GM19351 (cell line): ENCODE data around the gene RALB.
"Not testable (repeated sequence)": the region's sequence is repeated elsewhere in the genome, so short reads cannot be mapped to it uniquely, and the experiment has no call there.

ENCODE experiments used
- ATAC-seq: cut with Tn5 transposase; IDR thresholded peaks from one replicate; pipeline ENCODE4 v1.9.1; 2021; ENCODE audit warnings: mild to moderate bottlenecking, moderate library complexity; ENCODE audit not compliant: unreplicated experiment

Gene RALB

DNA sequence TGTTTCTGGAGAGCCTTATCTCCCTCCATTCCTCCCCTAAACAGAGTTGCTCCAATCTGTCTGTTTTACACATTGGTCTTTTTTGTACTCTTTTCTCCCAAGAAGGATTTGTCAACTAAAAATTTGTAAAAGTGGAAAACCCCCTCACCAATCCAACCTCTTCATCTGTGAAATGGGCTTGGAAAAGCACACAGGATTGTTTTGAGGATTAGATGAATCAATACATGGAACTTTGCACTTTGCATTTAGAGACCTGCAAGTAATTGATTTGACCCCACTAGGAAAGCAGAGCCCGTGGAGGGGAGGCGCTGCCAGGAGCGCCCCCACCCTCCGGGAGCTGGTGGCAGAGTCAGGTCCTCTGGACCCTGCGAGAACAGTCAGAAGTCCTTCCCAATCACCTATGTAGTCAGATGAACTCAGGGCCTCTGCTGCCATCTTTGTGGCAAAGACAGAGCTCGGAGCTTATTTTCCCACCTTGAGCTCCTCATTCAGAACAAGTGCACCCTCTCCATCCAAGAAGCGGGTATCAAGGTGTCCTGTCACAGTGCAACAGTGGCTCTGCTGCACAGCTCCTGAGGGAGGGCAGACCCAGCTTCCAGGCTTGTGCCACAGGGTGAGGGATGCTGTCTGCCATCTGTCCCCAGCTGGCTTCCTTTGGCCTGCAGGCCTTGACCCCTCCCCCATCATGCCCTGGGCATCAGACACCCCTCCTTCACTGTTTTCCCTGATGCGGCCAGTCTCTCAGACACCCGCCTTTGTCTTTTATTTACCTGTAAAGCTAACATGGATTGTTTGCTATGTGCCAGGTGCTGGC lies 27.7 kb upstream of the RALB start:
- no peak for ATAC-seq

DNA sequence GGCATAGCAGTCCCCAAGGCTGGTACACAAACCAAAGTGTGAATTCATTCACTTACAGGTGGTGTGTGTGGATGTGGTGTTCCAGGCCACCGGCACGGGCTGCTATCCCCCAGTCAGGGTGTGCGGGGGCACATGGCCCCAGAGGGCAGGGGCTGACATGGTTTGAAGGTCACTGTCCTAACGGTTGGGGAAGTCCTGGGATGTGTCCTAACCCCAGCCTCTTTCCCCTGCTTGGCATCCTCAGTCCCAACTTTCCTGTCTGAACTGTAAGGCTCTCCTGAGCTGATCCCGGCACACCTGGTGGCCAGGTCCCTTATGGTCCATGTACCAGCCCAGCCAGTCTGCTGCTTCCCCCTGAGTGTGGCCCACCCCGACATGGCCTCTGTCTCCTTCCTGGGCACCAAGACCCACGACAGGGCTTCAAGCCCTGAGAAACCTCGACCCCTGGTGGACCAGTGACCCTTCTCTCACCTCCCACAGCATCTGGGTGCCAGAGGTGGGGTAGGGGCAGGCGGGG lies 27.0 kb upstream of the RALB start:
- no peak for ATAC-seq

DNA sequence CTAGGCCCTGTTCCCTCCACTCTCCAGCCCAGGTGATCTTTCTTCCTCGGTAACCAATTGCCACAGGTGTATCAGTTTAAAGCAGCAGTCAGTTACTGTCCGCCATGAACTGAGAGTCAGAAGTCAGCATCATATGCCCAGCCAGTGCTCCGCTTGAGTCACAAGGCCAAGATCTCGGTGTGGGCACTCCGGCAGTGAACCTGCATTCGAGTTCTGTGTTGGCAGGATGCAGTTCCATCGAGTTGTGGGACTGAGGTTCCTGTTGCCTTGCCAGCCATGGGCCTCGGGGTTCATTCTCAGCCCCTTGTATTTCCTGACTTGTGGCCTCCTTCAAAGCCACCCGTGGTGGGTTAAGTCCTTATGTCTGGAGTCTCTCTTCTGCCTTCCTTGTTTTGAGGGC lies 26.3 kb upstream of the RALB start:
- ATAC-seq, result no peak

DNA sequence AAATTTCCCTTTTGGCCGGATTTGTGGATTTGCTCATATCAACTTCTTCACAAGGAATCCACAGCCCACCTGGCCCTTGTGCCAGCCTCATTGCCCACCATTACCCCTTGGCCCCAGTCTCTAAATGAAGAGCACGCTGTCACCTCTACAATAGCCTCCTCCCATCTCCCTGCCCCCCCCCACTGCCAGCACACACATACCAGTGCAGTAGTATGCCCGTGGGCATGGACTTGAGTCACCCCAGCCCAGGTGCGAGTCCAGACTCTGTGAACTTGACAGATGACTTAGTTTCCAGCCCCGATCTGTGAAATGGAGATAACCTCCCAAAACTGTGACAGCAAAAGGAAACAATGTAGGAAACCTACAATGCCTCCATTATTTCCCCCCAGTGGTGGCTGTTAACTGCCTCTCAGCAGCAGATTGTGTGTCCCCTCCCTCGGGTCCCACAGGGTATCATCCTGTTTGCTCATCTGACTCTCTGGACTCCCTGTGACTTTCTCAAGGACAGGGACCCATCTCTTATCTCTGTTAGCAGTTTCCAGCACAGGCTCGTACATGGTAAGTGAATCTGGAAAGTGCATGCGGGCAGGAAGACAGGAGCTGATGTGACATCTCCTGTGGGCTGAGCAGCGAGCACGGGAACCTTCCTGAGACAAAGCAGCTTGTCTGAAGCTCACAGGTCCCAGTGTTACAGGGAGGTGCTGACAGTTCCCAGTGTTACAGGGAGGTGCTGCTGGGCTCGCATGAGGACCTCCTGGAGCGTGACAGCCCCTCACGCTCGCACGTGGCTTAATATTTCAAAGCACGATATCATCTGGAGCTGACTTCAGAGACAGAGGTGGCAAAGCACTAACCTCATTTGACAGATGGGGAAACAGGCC lies 25.3 kb upstream of the RALB start:
- ATAC-seq, result no peak

DNA sequence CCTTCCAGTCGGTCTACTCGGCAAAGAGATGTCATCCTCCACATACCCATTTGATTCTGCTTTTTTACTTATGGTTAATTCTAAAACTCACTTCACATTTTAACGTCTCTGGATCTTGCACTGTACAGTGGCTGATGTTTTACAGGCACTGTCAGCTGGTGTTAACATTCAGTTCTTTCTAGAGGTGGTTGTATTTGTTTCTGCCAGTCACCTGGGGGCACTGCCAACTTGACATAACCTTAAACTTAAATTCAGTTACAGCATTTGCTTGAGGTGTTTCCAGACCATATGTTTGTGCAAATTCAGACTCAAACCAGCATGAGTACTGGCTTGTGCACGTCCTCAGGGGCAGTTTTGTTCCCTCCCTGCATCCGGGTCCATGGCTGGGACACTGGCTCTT lies 24.1 kb upstream of the RALB start:
- no peak for ATAC-seq

DNA sequence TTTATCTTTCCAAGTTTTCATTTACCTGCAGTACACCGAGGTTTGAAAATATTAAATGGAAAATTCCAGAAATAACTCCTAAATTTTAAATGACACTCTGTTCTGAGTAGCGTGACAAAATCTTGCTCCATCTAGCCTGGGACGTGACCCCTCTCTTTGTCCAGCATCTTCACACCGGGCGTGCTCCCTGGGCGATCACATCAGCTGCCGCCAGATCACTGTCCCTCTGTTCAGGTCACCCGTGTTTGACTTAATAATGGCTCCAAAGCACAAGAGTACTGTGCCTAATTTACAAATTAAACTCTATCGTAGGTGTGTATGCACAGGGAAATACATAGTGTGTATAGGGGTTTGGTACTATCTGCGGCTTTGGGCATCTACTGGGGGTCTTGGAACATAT lies 23.3 kb upstream of the RALB start:
- no peak for ATAC-seq

DNA sequence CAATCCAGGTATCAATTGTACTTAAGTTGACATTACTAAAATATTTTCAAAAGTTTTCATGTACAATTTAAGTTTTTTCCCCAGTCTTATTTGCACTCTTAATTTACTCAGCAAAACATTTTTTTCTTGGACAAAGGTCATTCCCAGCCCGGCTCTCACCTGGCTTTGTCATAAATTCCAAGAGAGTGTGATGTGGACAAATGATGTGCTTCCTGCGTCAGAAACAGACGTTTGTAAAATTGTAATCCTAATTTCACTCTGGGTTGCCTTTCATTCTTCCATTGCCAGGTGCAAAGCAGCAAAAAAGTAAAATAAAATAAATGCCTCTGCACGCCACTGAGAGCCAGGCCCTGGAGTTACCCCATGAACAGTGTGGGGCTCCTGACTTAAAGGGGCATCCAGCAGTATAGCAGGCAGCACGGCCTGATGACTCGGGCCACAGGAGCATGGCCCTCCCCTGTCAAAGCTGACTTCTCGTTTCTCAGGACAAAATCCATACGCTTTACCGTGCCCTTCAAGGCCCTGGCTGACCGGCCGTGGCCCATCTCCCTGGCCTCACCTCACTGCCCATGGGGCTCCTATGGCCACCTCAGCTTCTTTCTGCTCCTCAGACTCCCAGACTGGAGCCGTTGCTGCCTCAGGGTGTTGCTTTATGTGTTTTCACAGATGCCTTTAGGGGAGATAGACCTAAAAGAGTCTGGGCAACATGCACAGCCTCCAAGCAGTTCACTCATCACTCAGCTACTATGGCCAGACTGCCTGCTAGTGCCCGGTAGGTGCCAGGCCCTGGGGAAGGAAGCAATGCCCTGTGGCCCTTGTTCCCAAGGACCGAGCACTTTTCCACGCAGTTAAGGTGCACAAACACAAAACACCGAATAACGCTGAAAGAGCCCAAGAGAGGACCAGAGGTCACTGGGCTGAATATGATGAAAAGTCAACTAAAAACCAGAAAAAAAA lies 21.9 kb upstream of the RALB start:
- ATAC-seq, result peak; percentile 38

DNA sequence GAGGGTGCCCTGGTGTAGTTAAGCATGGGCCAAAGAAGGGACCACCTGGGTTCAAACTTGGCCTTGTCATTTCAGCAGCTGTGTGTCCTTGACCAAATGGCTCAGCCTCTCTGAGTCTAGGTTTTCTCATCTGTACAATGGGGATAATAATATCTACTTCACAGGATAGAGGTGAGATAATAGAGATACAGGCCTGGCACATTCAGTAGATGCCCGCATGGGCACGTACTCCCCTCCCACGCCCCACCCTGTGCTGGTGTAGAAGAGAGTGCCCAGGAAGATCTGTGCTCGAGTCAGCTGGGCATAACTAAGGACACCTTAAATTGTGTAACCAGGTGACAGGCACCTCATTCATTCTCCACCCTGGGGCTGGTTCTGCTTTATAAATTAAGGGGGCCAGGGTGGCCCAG lies 21.1 kb upstream of the RALB start:
- peak; percentile 24 for ATAC-seq

DNA sequence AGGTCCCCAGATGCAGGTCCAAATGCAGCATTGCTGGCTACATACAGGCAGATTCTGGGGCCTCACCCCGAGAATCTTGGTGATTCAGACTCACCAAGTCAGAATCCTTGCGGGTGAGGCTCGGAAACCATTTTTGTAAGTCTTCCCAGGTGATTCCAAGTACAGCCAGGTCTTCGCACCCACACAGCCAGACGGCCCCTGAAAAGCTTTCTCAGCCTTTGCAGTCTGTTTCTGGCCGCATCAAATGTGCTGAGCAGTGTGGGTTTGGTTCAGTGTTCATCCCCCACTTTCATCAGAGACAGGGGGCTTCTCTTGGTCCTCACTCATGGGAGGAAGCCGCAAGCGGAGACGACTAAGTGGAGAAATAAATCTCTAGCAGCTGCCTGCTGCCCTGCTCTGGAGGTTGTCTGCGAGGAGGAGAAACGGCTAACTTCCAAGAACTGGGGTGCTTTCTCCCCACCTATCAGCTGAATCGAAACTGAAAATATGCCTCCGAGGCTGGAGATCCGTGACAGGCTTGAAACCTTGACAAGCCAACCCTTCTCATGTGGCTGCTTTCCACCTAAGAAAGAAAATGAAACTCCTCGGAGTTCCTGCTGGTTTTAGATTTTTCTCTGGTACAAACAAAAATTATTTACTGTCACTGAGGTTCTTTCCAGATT lies 20.5 kb upstream of the RALB start:
- ATAC-seq, result peak; percentile 85

DNA sequence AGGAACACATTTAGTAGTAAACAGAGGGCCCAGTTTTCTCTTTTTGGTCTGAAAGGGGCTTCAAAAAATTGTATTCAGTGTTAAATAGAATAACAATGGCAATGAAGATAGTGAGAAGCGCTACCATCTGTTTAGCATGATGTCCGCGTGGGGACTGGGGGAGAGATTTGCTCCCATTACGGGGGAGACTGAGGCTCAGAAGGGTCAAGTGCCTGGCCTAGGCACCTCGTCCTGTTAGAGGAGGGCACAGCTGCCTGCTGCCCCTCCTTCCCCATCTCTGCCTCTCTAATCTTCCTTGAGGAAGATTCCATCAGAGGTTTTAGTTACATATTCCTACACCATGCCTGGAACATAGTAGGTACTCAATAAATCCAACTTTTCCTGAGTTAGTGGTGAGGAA lies 19.4 kb upstream of the RALB start:
- no peak for ATAC-seq

DNA sequence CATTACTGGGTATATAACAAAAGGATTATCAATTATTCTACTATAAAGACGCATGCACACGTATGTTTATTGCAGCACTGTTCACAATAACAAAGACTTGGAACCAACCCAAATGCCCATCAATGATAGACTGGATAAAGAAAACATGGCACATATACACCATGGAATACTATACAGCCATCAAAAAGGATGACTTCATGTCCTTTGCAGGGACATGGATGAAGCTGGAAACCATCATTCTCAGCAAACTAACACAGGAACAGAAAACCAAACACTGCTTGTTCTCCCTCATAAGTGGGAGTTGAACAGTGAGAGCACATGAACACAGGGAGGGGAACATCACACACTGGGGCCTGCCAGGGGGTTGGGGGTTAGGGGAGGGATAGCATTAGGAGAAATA lies 17.5 kb upstream of the RALB start:
- not testable (repeated sequence) for ATAC-seq

DNA sequence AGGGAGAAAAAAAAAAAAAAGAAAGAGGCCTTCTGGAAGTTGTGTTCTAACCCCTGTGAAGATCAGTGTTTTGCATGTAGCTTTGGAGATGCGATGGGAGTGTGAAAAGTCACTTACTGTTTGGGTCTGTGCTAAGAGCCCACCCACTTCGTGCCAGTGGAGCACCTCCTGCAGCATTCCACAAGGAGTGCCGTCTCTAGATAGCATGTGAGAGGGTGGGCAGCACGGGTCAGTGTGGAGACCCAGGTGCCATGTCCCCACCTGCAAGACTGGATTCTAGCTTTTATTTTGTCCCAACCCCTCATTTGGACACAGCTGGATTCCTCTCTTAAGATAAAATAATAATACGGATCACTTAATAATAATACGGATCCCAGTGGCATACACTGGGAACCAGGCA lies 17.0 kb upstream of the RALB start:
- no peak for ATAC-seq

DNA sequence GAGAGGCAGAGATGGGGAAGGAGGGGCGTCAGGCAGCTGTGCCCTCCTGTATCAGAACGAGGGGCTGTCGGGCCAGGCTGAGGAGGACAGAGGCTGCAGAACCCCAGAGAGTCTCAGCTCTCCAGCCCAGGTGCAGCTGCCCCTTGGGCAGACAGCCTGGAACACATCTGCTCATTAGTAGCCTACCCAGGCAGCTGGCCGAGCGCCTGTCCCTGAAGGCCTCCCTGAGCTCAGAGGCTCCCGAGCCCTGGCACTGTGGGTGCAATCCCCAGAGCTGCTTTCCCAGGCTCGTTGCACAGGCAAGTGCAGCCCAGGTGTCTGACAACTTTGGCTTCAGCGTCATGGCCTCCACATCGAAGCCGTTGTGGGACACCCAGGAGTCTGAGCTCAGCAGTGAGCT lies 16.3 kb upstream of the RALB start:
- ATAC-seq, result no peak

DNA sequence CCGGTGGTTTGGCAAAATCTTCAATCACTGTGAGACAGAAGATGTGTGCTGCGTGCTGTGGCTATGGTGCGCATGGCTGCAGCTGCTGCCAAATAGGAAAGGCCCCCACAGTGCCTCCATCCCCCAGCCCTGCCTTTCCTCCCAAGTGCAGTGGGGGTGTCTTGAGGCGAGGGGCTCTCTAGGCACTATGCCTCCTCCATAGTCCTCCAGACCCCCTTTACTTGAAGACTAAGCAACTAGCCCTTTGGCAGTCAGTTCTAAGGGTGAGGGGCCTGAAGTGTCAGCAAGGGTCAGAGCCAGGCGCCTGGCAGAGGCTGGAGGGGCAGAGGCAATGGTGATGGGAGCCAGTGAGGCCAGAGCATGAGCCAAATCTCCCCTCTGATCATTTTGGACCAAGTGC lies 15.9 kb upstream of the RALB start:
- ATAC-seq, result no peak

DNA sequence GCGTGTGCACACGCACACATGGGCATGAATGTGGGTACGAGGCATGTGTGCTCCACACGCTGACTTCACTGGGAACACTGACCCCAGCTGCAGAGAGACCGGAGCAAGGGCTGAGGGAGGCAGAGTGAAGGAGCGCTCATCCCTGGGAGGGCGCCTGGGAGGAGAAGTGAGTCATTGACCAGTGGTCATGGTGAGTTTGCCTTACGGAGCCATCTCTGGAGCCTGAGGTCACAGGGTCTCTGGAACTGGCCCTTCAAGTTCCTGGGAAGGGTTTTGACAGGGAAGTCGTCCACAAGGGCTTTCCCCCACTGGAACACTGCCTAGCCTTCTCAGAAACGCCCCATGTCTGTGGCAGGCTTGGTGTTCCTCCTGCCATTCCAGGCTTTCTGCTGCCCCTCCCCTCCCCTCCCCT lies 15.2 kb upstream of the RALB start:
- no peak for ATAC-seq

DNA sequence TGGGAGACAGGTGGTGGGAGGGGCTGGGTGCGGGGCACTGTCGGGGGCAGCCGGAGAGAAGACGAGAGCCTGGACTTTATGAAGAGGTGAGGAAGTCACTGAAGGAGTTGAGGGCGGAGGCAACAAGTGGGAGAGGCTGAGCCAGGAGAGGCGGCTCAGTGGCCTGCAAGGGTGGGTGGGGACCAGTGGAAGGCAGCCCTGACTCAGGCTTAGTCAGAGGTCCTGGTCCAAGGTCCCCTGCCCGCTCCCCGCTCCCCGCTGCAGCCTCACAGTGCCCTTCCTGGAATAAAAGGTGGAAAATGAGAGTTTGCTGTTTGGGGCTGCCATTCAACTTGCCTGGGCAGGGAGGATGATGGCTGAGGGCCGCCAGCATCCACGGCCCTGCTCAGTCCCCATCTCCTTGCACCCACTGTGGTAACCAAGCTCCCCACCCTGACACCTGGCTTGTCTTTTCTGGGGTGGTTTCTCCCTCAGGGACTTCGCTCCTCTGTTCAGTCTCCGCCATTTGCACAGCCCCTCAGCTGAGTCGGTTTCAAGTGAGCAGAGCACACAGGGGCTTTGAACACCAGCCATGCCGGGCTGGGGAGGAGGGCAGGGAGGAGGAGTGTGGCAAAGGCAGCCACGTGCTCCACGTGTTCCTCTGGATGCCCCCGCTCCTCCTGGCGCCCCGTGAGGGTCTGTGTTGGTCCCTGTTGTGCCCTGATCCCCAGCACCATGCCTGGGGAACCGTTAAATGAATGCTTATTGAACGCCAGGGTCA lies 13.7 kb upstream of the RALB start:
- no peak for ATAC-seq

DNA sequence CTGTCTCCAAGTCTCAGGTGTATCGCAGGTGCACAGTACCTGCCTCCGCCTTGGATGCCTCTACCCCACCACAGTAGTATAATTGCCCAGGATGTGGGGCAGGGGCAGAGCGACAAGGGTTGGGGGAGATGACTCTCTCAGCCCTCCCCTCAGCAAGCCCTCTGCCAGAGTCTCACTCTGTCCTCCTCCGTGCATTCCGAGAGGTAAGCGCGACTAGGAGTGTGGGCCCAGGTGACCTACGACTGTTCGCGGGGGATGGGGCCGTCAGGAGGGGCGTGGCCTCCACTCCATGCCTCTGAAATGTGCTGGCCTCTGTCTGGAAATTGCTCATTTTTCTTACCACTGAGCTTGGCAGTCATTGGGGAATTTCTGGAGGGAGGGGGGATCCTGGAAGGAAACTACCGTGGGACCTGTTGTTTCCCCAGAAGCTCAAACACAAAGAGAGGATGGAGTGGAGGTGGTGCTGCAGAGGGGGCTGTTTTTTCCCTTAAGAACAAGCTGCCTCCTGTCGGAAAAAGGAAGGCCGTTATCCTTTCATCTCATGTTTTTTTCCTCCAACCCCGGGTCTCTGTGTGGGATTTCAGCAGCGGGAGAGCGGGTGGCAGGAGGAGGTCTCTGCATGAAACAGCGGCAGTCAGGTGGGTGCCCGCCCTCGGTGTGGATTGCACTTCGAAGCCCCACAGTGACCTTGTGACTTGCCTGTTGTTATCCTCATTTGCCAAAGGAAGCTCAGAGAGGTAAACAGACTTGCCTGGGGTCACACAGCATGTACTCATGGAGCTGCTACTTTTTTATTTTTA lies 13.0 kb upstream of the RALB start:
- no peak for ATAC-seq

DNA sequence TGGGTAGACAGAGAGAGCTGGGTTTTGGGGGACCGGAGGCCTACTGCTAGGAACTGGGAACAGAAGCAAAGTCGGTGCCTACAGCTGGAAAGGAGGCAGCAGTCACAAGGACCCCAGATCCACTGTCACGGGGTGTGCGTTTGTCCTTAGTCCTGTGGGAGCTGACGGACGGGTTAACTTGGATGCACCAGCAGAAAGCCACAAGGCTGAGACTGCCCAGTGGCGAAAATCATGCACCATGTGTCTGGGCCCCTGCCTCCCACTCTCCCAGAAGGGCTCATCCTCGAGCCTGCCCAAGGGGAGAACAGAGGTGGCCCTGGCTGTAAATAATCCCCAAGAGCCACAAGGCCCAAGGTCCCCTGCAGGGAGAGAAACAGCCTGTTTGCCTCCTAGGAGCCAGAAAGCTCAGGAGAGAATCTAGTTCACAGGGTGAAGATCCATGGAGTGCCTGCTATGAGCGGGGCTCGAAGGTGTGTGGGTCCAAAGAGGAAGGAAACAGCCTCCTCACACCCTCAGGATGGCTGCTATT lies 11.7 kb upstream of the RALB start:
- no peak for ATAC-seq

DNA sequence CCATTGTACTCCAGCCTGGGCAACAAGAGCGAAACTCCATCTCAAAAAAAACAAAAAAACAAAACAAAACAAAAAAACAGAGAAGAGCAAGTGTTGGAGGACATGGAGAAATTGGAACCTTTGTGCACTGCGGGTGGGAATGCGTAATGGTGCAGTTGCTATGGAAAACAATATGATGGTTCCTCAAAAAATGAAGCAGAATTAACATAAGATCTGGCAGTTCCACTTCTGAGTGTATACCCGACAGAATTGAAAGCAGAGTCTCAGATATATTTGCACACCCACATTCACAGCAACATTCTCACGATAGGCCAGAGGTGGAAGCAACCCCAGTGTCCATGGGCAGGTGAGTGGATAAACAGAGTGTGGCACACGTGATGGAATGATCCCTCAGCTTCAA lies 11.0 kb upstream of the RALB start:
- ATAC-seq, result no peak
